HK-2 (cell line): ENCODE data around the gene THBD.

Experiments used
- DNase-seq: peaks from one replicate; pipeline ENCODE4 v3.0.0-alpha.2; 2018; ENCODE audit not compliant: unreplicated experiment

Gene THBD

GRCh38 chr20:23011008-23011721 is 38.3 kb downstream of the THBD start:
- no peak for DNase-seq

GRCh38 chr20:23010096-23010495 is 39.4 kb downstream of the THBD start:
- no peak for DNase-seq

GRCh38 chr20:23009636-23010035 is 39.8 kb downstream of the THBD start:
- no peak for DNase-seq

- no peak for DNase-seq
These were observed 40.8 kb downstream of the THBD start for GRCh38 chr20:23008667-23009066.

- no peak for DNase-seq
These were observed 41.4 kb downstream of the THBD start for GRCh38 chr20:23007886-23008655.

GRCh38 chr20:23007462-23007861 is 42.0 kb downstream of the THBD start:
- DNase-seq, result no peak

- DNase-seq, result no peak
These were observed 43.7 kb downstream of the THBD start for GRCh38 chr20:23005776-23006175.

GRCh38 chr20:23003881-23004460 is 45.5 kb downstream of the THBD start:
- DNase-seq, result no peak

- no peak for DNase-seq
These were observed 46.3 kb downstream of the THBD start for GRCh38 chr20:23003077-23003635.

GRCh38 chr20:23002276-23002675 is 47.2 kb downstream of the THBD start:
- no peak for DNase-seq

- no peak for DNase-seq
These were observed 49.1 kb downstream of the THBD start for GRCh38 chr20:23000232-23000947.

GRCh38 chr20:22999756-23000155 is 49.7 kb downstream of the THBD start:
- DNase-seq, result no peak

GRCh38 chr20:22998476-22998875 is 51.0 kb downstream of the THBD start:
- no peak for DNase-seq

- no peak for DNase-seq
These were observed 53.5 kb downstream of the THBD start for GRCh38 chr20:22995923-22996322.
